Trophoblast cell (in vitro differentiated cells and primary cell): ENCODE data around the gene TANGO6.
"Not testable (repeated sequence)": the region's sequence is repeated elsewhere in the genome, so short reads cannot be mapped to it uniquely, and the experiment has no call there.

Experiments
- DNase-seq, 2 donors: peaks; one replicate each; pipeline ENCODE4 v3.0.0-alpha.2; 2016
- H2AFZ ChIP-seq: 2 replicates; pipeline ENCODE4 v1.6.1; 2013; ENCODE audit warnings: low read length, moderate library complexity, mild to moderate bottlenecking; ENCODE audit not compliant: insufficient read depth, poor library complexity
- H2AK5ac ChIP-seq: 2 replicates; pipeline ENCODE4 v1.6.1; 2013; ENCODE audit warnings: mild to moderate bottlenecking, low read length
- H2BK120ac ChIP-seq: 2 replicates; pipeline ENCODE4 v1.6.1; 2013; ENCODE audit warnings: low read length, mild to moderate bottlenecking, moderate library complexity; ENCODE audit not compliant: insufficient read depth, poor library complexity
- H2BK12ac ChIP-seq: 2 replicates; pipeline ENCODE4 v1.6.1; 2013; ENCODE audit warnings: mild to moderate bottlenecking, low read length, moderate library complexity
- H2BK5ac ChIP-seq: 2 replicates; pipeline ENCODE4 v1.6.1; 2013; ENCODE audit warnings: low read length, low read depth, moderate library complexity, mild to moderate bottlenecking; ENCODE audit not compliant: poor library complexity
- H3K14ac ChIP-seq: 2 replicates; pipeline ENCODE4 v1.6.1; 2013; ENCODE audit warnings: mild to moderate bottlenecking, low read length
- H3K18ac ChIP-seq: 2 replicates; pipeline ENCODE4 v1.6.1; 2013; ENCODE audit warnings: mild to moderate bottlenecking, low read length
- H3K23ac ChIP-seq: 2 replicates; pipeline ENCODE4 v1.6.1; 2013; ENCODE audit warnings: low read length
- H3K27ac ChIP-seq: 2 replicates; pipeline ENCODE4 v1.5.1; 2013; ENCODE audit warnings: low read depth, mild to moderate bottlenecking, inconsistent platforms, low read length, moderate library complexity
- H3K27me3 ChIP-seq: 2 replicates; pipeline ENCODE4 v1.6.1; 2013; ENCODE audit warnings: inconsistent platforms, mild to moderate bottlenecking, low read length, moderate library complexity; ENCODE audit not compliant: insufficient read depth
- H3K36me3 ChIP-seq, 2 experiments: 1 replicate in 1 of 2; 2 replicates in 1 of 2; pipeline ENCODE4 v1.6.1; 2013; ENCODE audit warnings: low read length in 2 of 2, mild to moderate bottlenecking in 2 of 2, moderate library complexity in 1 of 2; ENCODE audit not compliant: insufficient read depth in 2 of 2, control insufficient read depth in 1 of 2
- H3K4ac ChIP-seq: 2 replicates; pipeline ENCODE4 v1.6.1; 2013; ENCODE audit warnings: low read depth, mild to moderate bottlenecking, low read length, moderate library complexity
- H3K4me1 ChIP-seq, 2 experiments: 1 replicate in 1 of 2; 2 replicates in 1 of 2; pipeline ENCODE4 v1.6.1; 2013; ENCODE audit warnings: low read length in 2 of 2, mild to moderate bottlenecking in 2 of 2, moderate library complexity in 1 of 2; ENCODE audit not compliant: insufficient read depth in 2 of 2, control insufficient read depth in 1 of 2
- H3K4me2 ChIP-seq: 2 replicates; pipeline ENCODE4 v1.6.1; 2013; ENCODE audit warnings: inconsistent platforms, mild to moderate bottlenecking, low read length, moderate library complexity
- H3K4me3 ChIP-seq: 2 replicates; pipeline ENCODE4 v1.5.1; 2013; ENCODE audit warnings: mild to moderate bottlenecking, low read depth, low read length, inconsistent platforms
- H3K79me1 ChIP-seq: one replicate; pipeline ENCODE4 v1.6.1; 2013; ENCODE audit warnings: low read length
- H3K79me2 ChIP-seq: 2 replicates; pipeline ENCODE4 v1.6.1; 2013; ENCODE audit warnings: low read length, mild to moderate bottlenecking; ENCODE audit not compliant: control insufficient read depth, insufficient read depth, poor library complexity
- H3K9ac ChIP-seq: 2 replicates; pipeline ENCODE4 v1.6.1; 2013; ENCODE audit warnings: mild to moderate bottlenecking, low read length
- H3K9me3 ChIP-seq: 2 replicates; pipeline ENCODE4 v1.6.1; 2013; ENCODE audit warnings: low read depth, mild to moderate bottlenecking, control low read depth, inconsistent platforms, low read length; ENCODE audit not compliant: insufficient read depth
- H4K12ac ChIP-seq: 2 replicates; pipeline ENCODE4 v1.6.1; 2013; ENCODE audit warnings: low read depth, mild to moderate bottlenecking, low read length, moderate library complexity
- H4K8ac ChIP-seq: 2 replicates; pipeline ENCODE4 v1.6.1; 2013; ENCODE audit warnings: low read depth, mild to moderate bottlenecking, low read length, moderate library complexity
- H4K91ac ChIP-seq: one replicate; pipeline ENCODE4 v1.6.1; 2013; ENCODE audit warnings: low read depth, mild to moderate bottlenecking, low read length, moderate library complexity
- WGBS: extraction: QIAGEN DNeasy Blood & Tissue Kit; methylation state at CpG from one replicate; pipeline ENCODE4 v1.1.7; 2013; ENCODE audit warnings: missing lambda C conversion rate; ENCODE audit not compliant: insufficient read length, insufficient coverage; ENCODE audit errors: extremely low coverage; 5-methylcytosine and 5-hydroxymethylcytosine counted together

TANGO6 gene

GRCh38 chr16:69048328-69049120 is 205.2 kb downstream of the TANGO6 start:
- no peak overlapping the region for H3K27ac ChIP-seq
- no peaks in the 10 kb centered on the region for H3K9me3 ChIP-seq
- DNase-seq: no peak
- H3K14ac ChIP-seq: no peak overlapping the region
- WGBS: no CpG with 5 or more reads among the region's 4 CpGs
- no peak overlapping the region for H2BK12ac ChIP-seq
- H4K91ac ChIP-seq: no peak overlapping the region
- no peak overlapping the region for H3K4me2 ChIP-seq
- no peak overlapping the region for H3K18ac ChIP-seq
- no peaks in the 10 kb centered on the region for H3K4me1 ChIP-seq
- H3K79me2 ChIP-seq: no peaks in the 10 kb centered on the region
- no peak overlapping the region for H2AFZ ChIP-seq
- H3K36me3 ChIP-seq: no peaks in the 10 kb centered on the region
- no peak overlapping the region for H4K8ac ChIP-seq
- H3K4ac ChIP-seq: no peak overlapping the region
- H2BK5ac ChIP-seq: no peak overlapping the region
- H3K79me1 ChIP-seq: no peaks in the 10 kb centered on the region
- H3K4me3 ChIP-seq: no peak overlapping the region
- no peak overlapping the region for H4K12ac ChIP-seq
- H2BK120ac ChIP-seq: no peak overlapping the region
- no peaks in the 10 kb centered on the region for H3K27me3 ChIP-seq
- H3K23ac ChIP-seq: no peak overlapping the region
- no peak overlapping the region for H2AK5ac ChIP-seq
- no peak overlapping the region for H3K9ac ChIP-seq

GRCh38 chr16:69049146-69049545 is 205.8 kb downstream of the TANGO6 start:
- no peaks in the 10 kb centered on the region for H3K36me3 ChIP-seq
- H3K79me2 ChIP-seq: no peaks in the 10 kb centered on the region
- no peaks in the 10 kb centered on the region for H3K4me1 ChIP-seq
- no peak overlapping the region for H3K9ac ChIP-seq
- no peak overlapping the region for H3K14ac ChIP-seq
- no peak overlapping the region for H3K27ac ChIP-seq
- H3K9me3 ChIP-seq: no peaks in the 10 kb centered on the region
- no peak overlapping the region for H3K4me3 ChIP-seq
- H3K4ac ChIP-seq: no peak overlapping the region
- no peak overlapping the region for H2AK5ac ChIP-seq
- H4K91ac ChIP-seq: no peak overlapping the region
- no peak for DNase-seq
- no peak overlapping the region for H2AFZ ChIP-seq
- no peak overlapping the region for H4K12ac ChIP-seq
- no peak overlapping the region for H3K18ac ChIP-seq
- no peak overlapping the region for H3K4me2 ChIP-seq
- no peak overlapping the region for H4K8ac ChIP-seq
- H2BK120ac ChIP-seq: no peak overlapping the region
- WGBS: 100% methylated on average over 1 of the region's 5 CpGs
- no peak overlapping the region for H2BK12ac ChIP-seq
- no peaks in the 10 kb centered on the region for H3K79me1 ChIP-seq
- no peaks in the 10 kb centered on the region for H3K27me3 ChIP-seq
- no peak overlapping the region for H2BK5ac ChIP-seq
- H3K23ac ChIP-seq: no peak overlapping the region

- H3K36me3 ChIP-seq: no peaks in the 10 kb centered on the region
- no peak overlapping the region for H2AK5ac ChIP-seq
- no peak overlapping the region for H2AFZ ChIP-seq
- H3K4me2 ChIP-seq: no peak overlapping the region
- H3K18ac ChIP-seq: no peak overlapping the region
- no CpG with 5 or more reads among the region's 5 CpGs for WGBS
- no peak overlapping the region for H2BK12ac ChIP-seq
- H3K9me3 ChIP-seq: no peaks in the 10 kb centered on the region
- no peak overlapping the region for H3K4ac ChIP-seq
- no peaks in the 10 kb centered on the region for H3K4me1 ChIP-seq
- no peak overlapping the region for H3K23ac ChIP-seq
- H3K9ac ChIP-seq: no peak overlapping the region
- H3K79me2 ChIP-seq: no peaks in the 10 kb centered on the region
- no peak overlapping the region for H4K12ac ChIP-seq
- H4K91ac ChIP-seq: no peak overlapping the region
- H3K4me3 ChIP-seq: no peak overlapping the region
- no peak overlapping the region for H2BK5ac ChIP-seq
- H3K27me3 ChIP-seq: no peaks in the 10 kb centered on the region
- DNase-seq: no peak
- no peak overlapping the region for H3K27ac ChIP-seq
- H3K79me1 ChIP-seq: no peaks in the 10 kb centered on the region
- H2BK120ac ChIP-seq: no peak overlapping the region
- no peak overlapping the region for H4K8ac ChIP-seq
- no peak overlapping the region for H3K14ac ChIP-seq
These were observed 206.5 kb downstream of the TANGO6 start for GRCh38 chr16:69049603-69050375.

GRCh38 chr16:69051517-69051830 is 208.1 kb downstream of the TANGO6 start:
- WGBS: no CpG with 5 or more reads among the region's 3 CpGs
- not testable (repeated sequence) for H2BK12ac ChIP-seq, H4K12ac ChIP-seq, H2AFZ ChIP-seq, H3K36me3 ChIP-seq, H3K4me1 ChIP-seq, H3K79me2 ChIP-seq, H3K79me1 ChIP-seq, H4K8ac ChIP-seq, H3K14ac ChIP-seq, H3K4me2 ChIP-seq, H3K9ac ChIP-seq, H3K23ac ChIP-seq, H3K27me3 ChIP-seq, H2AK5ac ChIP-seq, H3K9me3 ChIP-seq, H3K4ac ChIP-seq, H3K18ac ChIP-seq, DNase-seq, H3K4me3 ChIP-seq, H2BK120ac ChIP-seq, H4K91ac ChIP-seq, H3K27ac ChIP-seq, H2BK5ac ChIP-seq
